ENCODE measurements around the gene CEBPA.

CEBPA gene

DNA sequence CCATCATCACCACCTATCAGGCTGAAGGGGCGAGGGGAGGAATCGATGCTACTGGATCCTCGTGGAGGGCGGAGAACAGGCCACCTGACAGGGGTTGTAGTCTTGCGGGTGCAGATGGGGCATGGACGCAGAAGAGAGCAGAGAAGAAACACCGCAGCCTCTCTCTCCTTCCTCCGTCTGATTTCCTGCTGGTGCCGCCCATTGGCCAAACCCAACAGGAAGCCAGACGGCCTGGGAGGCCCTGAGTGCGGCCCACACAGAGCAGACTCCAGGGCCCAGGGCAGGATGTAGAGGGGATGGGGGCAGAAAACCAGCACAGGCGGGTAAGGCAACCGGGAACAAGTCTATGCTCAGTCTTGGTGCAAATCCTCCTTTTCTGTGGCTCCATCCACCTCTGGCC is 15.4 kb downstream of the CEBPA start:
- DNase-seq, result no peak

DNA sequence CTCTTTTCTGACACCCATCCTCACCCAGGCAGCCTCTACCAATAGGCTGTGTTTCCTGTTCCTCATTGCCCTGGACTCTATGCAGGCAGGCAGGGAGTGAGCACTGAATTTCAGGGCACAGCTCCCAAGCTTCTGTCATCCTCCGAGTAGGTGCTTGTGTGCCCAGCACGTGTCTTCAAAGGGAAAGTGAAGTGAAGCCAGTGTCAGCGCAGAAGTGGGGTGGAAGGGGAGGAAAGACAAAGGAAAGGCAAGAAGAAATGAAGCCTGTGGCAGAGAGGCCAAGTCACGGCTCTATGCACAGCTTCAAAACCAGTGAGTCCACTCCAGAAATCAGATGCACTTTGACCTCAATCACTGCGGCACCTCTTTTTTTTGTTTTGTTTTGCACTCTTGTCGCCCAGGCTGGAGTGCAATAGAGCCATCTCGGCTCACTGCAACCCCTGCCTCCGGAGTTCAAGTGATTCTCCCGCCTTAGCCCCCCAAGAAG is 16.9 kb downstream of the CEBPA start:
- DNase-seq, result peak; percentile 21 to 27

DNA sequence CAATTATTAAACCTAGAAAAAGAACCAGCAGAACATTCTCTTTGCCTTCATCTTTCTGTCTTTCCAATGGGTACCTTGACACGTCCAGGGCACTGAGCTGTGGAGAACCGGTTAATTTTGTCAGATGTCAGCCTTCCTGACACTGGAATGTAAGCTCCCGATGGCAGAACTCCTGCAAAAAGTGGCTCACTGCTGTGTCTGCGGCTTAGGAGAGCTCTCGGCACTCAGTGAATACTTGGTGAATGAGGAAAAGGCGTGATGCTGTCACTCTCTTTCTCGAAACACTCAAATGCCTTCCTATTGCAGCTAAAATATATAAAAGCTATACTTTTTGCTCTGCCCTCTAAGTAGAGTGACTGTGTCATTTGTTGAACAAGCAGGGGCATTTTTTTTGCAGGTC is 17.6 kb downstream of the CEBPA start:
- no peak for DNase-seq

- no peak for DNase-seq
Measured at GRCh38 chr19:33284146-33284643, 18.1 kb downstream of the CEBPA start.

- DNase-seq, result no peak
Measured at GRCh38 chr19:33283589-33283988, 18.7 kb downstream of the CEBPA start.

- DNase-seq, result no peak
Measured at GRCh38 chr19:33282036-33282671, 20.2 kb downstream of the CEBPA start.

- no peak for DNase-seq
Measured at GRCh38 chr19:33281296-33281926, 20.9 kb downstream of the CEBPA start.

DNA sequence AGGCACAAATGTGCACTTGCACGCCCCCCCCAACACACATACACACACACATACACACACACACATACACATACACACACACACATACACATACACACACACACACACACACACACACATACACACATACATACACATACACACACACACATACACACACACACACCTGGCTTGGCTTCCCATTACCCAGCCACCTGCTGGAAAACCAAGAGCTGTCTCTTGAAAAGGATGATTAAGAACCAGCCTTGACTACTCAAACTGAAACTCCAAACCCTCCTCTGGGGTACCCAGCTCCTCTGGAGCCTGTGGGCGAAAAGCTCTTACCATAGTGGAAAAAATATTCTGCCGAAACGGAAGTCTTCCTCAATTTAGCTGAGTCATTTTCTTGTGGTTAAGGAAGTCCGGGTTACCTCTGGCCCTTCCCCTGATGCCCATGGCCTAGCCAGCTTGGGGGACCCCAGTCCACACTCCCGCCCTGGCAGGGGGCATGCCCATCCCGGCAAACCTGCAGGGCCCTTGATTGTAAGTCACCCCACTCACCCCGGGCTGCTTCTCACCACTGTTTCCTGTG is 21.9 kb downstream of the CEBPA start:
- DNase-seq, result no peak

DNA sequence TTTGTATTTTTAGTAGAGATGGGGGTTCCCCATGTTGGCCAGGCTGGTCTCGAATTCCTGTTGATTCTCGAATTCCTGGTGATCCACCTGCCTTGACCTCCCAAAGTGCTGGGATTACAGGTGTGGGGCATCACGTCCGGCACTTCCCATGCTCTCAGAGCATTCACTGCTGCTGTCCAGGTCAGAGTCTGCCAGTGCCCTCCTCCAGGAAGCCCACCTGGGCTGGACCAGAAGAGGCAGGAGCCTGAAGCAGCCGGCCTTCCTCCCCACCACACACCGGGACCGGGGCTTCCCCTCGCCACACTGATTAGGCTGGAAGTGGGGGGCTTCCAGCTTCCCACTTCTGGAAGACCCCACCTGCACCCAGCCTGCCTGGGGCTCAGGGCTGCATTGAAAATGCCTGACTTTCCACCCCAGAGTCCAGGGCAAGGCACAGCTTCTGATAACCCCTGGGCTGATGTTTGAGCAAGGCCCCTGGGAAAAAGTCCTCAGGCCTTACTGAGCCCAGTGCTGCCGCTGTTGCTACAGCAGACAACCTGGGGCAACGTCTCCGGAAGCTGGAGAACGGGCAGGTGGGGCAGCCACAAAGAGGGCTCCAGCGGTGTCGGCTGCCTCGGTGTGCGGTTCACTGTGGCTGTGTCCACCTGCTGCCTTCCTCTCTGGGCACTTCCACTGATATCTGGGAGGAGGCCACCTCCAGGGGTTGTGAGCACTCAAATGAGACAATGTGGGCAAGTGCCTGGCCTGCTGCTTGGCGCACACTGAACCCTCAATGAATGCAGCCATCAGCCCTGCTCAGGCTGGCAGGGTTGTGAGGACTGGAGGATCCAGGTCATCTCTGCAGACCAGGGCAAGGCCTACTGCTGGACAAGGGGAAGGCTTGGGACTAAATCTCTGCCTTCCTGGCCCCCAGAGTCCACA is 22.6 kb downstream of the CEBPA start:
- no peak for DNase-seq

- no peak for DNase-seq
Measured at GRCh38 chr19:33278403-33279269, 23.7 kb downstream of the CEBPA start.

DNA sequence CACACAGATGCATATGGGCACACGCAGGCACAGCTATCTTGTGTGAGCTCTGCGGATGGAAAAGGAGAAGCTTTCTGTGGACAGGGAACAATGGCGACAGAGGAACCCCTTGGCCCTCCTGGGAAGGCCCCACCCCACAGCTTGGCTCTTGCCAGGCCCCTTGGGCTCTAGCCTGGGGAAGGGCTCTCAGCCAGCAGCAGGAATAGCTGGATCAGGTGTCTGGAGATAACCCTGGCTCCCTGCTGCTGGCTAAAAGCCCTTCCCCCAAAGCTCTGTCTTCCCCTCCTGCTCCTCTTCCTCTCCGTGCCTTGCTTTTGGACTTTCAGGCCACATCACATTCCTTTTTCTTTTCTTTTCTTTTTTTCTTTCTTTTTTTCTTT is 24.3 kb downstream of the CEBPA start:
- DNase-seq, result no peak

DNA sequence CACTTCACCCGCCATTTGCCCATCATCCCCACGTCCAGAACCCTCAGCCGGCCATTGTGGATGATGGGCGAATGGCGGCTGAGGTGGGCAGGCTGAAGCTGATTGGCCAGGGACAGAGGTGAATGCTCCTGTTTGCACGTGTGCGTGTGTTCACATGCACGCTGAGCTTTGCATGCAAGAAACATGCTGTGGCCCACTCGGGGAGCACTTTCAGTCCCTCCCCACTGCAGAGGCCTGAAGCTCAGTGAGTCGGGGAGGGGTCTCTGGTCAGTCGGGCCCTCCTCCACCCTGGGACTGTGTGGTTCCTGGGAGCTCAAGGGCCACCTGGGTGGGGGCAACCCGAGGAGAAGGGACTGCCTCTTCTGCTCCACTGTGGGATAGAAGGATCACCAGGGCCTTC is 24.9 kb downstream of the CEBPA start:
- no peak for DNase-seq

- no peak for DNase-seq
Measured at GRCh38 chr19:33275933-33276619, 26.3 kb downstream of the CEBPA start.

- no peak for DNase-seq
Measured at GRCh38 chr19:33275559-33275932, 26.8 kb downstream of the CEBPA start.

DNA sequence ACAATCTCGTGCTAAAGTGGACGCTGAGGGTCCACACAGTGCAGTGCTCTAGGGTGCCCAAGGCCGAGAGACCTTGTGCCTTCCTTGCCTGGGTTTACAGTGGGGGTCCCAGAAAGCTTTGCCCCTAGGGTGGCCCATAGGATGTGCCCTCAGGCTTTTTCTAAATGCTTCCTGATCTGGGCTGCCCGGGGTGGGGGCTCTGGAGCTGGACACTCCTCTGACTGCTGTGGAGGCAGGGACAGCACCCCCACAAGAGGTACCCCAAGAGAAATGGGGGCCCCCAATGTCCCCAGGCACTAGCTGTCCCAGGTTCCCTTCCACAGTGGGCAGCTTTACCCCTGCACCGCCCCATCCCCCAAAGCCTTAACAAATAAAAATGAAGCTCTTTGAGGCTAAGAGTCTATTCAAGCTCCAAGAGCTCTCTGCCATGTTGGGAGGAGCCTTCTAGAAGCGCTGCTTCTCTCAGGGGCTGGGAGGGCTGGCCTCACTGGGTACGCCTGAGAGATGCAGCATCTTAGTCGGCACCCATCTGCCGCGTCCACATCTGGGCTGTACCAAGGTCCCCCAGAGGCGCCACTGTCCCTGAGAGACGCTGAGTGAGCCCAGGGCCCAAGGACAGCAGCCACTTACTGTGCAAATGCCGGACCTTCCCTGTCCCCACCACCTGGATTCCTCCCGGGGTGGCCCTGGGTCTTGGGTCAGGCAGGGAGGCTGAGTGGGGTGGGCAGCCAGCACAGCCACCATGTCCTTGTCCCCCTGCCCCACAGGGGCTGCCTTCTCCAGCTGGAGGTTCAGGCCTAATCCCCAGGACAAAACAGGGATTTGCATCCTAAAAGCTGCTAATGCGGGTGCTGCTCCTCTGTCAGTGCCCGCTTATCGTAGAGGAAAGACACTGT is 27.4 kb downstream of the CEBPA start:
- no peak for DNase-seq

DNA sequence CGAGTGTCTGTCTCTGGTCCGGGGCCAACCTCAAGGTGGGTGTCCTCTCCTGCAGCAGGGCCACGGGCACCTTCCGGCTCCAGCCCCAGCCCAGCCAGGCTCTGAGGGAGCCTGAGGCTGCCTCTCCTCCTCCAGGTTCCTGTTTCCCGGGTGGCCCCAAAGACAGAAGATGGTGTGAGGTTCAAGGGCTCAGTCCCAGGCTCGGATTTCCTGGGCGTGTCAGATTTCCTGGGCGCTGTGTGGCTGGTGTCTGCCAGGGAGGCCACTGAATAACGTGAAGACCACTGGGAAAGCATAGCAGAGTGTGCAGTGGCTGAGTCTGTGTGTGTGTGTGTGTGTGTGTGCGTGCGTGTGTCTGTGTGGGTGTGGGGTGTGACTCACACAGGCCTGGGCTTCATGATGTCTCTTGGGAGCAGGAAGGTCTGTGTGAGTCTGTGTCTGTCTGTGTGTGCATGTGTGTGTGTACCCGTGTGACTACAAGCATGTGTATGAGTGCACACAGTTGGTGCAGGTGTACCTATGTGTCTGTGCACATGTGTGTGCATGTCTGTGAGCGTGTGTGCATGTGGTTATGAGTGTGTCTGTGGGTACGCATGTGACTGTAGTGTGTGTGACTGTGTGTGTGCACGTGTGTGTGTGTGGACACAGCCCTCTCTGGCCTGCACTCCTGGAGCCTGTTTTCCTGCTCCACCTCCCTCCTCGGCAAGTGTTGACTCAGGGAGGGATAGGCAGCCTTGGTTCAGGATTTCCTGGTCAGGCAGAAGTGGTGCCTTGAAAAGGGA is 28.3 kb downstream of the CEBPA start:
- DNase-seq, result peak; percentile 63 to 78

DNA sequence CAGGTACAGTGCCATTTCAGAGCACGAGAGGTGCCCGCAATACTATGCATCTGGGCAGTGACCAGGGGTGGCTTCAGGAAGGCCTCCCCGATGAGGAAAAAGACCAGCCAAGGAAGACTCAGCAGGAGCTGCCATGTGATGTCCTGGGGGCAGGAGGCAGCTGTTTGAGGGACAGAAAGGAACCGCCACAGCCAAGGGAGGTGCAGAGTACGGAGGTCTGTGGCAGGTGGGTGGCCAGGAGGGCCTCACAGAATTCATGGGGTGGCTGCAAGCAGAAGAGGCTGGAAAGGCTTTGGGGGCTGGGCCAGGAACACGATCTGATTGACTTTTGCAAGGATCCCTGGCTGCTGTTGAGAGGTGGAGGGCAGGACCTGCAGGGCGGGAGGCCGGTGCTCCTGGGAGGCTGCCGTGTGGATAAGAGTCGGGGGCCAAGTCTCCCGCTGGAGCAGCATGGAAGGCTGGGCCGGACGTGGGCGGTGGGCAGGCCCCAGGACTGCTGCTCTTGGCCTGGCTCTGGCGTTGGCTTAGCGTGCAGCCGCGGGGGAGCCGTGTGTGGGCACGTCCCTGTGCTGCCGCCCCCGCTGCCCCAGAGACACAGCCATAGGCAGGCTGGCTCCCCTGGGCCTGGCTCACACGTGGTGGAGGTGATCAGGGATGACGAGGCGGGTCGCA is 29.1 kb downstream of the CEBPA start:
- DNase-seq, result no peak

- no peak for DNase-seq
Measured at GRCh38 chr19:33271246-33272021, 30.9 kb downstream of the CEBPA start.
